K562 (cell line): ENCODE data around the gene TTC39A. TPM values are rescaled to one million over a fixed set of nuclear protein-coding genes. Genes with fewer than 3 reads are reported as not detected.

Experiments used
- ATAC-seq: fragments of 200-7000 bp; cut with Tn5 transposase; 3 replicates; pipeline ENCODE4 v1.9.1; 2020; ENCODE audit warnings: moderate library complexity
- BruUV-seq: library from RNA; stranded (reverse); fragments of 400-500 nt; replicated peaks from 2 replicates; lab custom pipeline; 2021; lab: Mats Ljungman, UMichigan
- CTCF ChIA-PET: fragments of 300-600 bp; formaldehyde crosslinking; extraction: SDS; loops from one replicate; lab custom pipeline; 2021; ENCODE audit warnings: low intra/inter-chr PET ratio; lab: Yijun Ruan, JAX
- POLR2A ChIA-PET: fragments of 300-600, 350-650 bp; sonication (Branson Sonifier 250); formaldehyde crosslinking; extraction: SDS; loops from one replicate; lab custom pipeline; 2021; ENCODE audit warnings: antibody characterized with exemption, inconsistent platforms; lab: Yijun Ruan, JAX
- DNase-seq, 4 experiments: peaks; one replicate each; pipeline versions ENCODE4 v3.0.0 to v3.0.0-alpha.2; 2011 to 2018; ENCODE audit warnings: low spot score in 3 of 4, mixed read lengths in 3 of 4; ENCODE audit errors: extremely low read depth in 1 of 4
- FAIRE-seq: peaks from 2 replicates; lab custom pipeline; 2011; peaks lifted over from hg19 to GRCh38; lab: Jason Lieb, UNC
- H2AFZ ChIP-seq: 2 replicates; pipeline ENCODE4 v1.6.0; 2011; ENCODE audit warnings: low read depth, low read length, control low read depth, inconsistent platforms
- H3K27ac ChIP-seq: fragments of 200-600 bp; 3 replicates; pipeline ENCODE4 v1.8.0; 2011; ENCODE audit warnings: low read depth, mild to moderate bottlenecking, control low read depth, inconsistent platforms, low read length, moderate library complexity, mixed read lengths; ENCODE audit errors: extremely low read depth
- H3K27me3 ChIP-seq, 2 experiments: fragments of 300-600 bp in 1 of 2; 2 replicates in 1 of 2; 3 replicates in 1 of 2; pipeline versions ENCODE4 v1.6.0 to v1.8.0; 2011; ENCODE audit warnings: inconsistent platforms in 2 of 2, low read length in 2 of 2, mild to moderate bottlenecking in 1 of 2, mixed read lengths in 1 of 2, moderate library complexity in 1 of 2; ENCODE audit not compliant: control insufficient read depth in 2 of 2, insufficient read depth in 2 of 2
- H3K36me3 ChIP-seq: fragments of 300-600 bp; 3 replicates; pipeline ENCODE4 v1.8.0; 2011; ENCODE audit warnings: mild to moderate bottlenecking, low read length, inconsistent platforms; ENCODE audit not compliant: control insufficient read depth, insufficient read depth
- H3K4me1 ChIP-seq, 2 experiments: fragments of 200-600 bp in 1 of 2; replicated peaks in 1 of 2; 2 replicates in 1 of 2; 3 replicates in 1 of 2; pipeline versions ENCODE4 v1.5.1 to v1.8.0; 2011; ENCODE audit warnings: inconsistent platforms in 2 of 2, low read length in 2 of 2, mild to moderate bottlenecking in 1 of 2, mixed read lengths in 1 of 2, moderate library complexity in 1 of 2; ENCODE audit not compliant: control insufficient read depth in 2 of 2, insufficient read depth in 2 of 2
- H3K4me2 ChIP-seq: 2 replicates; pipeline ENCODE4 v1.6.1; 2011; ENCODE audit warnings: low read length, control low read depth, inconsistent platforms, mixed read lengths; ENCODE audit not compliant: insufficient read depth
- H3K4me3 ChIP-seq: fragments of 200-600 bp; sonication (generic), shearing (Covaris generic); 2 replicates; pipeline ENCODE4 v1.5.1; 2016; ENCODE audit warnings: control low read depth, inconsistent platforms
- H3K79me2 ChIP-seq: fragments of 200-600 bp; 3 replicates; pipeline ENCODE4 v1.8.0; 2011; ENCODE audit warnings: low read length, inconsistent platforms; ENCODE audit not compliant: control insufficient read depth, insufficient read depth
- H3K9ac ChIP-seq, 2 experiments: 2 replicates each; pipeline versions ENCODE4 v1.6.0 to v1.6.1; 2011; ENCODE audit warnings: low read depth in 2 of 2, low read length in 2 of 2, control low read depth in 1 of 2, inconsistent platforms in 1 of 2, mild to moderate bottlenecking in 1 of 2, mixed read lengths in 1 of 2; ENCODE audit not compliant: insufficient read depth in 1 of 2
- H3K9me1 ChIP-seq: one replicate; pipeline ENCODE4 v1.6.0; 2011; ENCODE audit warnings: inconsistent platforms, mild to moderate bottlenecking, low read length, moderate library complexity; ENCODE audit not compliant: control insufficient read depth, insufficient read depth
- H3K9me3 ChIP-seq: replicated peaks from 2 replicates; pipeline ENCODE4 v1.5.1; 2011; ENCODE audit warnings: low read depth, low read length, inconsistent platforms; ENCODE audit not compliant: control insufficient read depth, insufficient read depth
- H4K20me1 ChIP-seq: replicated peaks from 2 replicates; pipeline ENCODE4 v1.6.1; 2011; ENCODE audit warnings: low read length, inconsistent platforms, mixed read lengths; ENCODE audit not compliant: control insufficient read depth, insufficient read depth
- BRF1 ChIP-seq: IDR thresholded peaks from 3 replicates; pipeline ENCODE4 v1.6.1; 2011; ENCODE audit warnings: borderline replicate concordance, mild to moderate bottlenecking; ENCODE audit not compliant: insufficient read length; ENCODE audit errors: extremely low read depth
- DIDO1 ChIP-seq: fragments of 450-650 bp; IDR thresholded peaks from 2 replicates; pipeline ENCODE4 v1.6.1; 2016; ENCODE audit warnings: low read depth, missing biosample characterization, missing genetic modification characterization
- ELF2 ChIP-seq: fragments of 250-450 bp; sonication (Bioruptor Pico); IDR thresholded peaks from 2 replicates; pipeline ENCODE4 v1.5.0; 2021; ENCODE audit warnings: mild to moderate bottlenecking
- FOXO4 ChIP-seq: fragments of 450-650 bp; formaldehyde crosslinking; IDR thresholded peaks from 2 replicates; pipeline ENCODE4 v1.4.0; 2020; ENCODE audit warnings: mild to moderate bottlenecking, moderate library complexity
- GTF2A2 ChIP-seq: IDR thresholded peaks from 2 replicates; pipeline ENCODE4 v1.6.1; 2016; ENCODE audit warnings: mild to moderate bottlenecking, missing genetic modification characterization, missing compliant biosample characterization
- HCFC1 ChIP-seq: IDR thresholded peaks from 2 replicates; pipeline ENCODE4 v1.6.1; 2012; ENCODE audit warnings: low read depth, low read length, improper control_type of control experiment
- HNRNPL ChIP-seq: fragments of 200-400 bp; formaldehyde crosslinking; IDR thresholded peaks from 2 replicates; pipeline ENCODE4 v1.6.1; 2017; ENCODE audit warnings: low read depth, mild to moderate bottlenecking, low read length
- KAT8 ChIP-seq: fragments of 450-650 bp; IDR thresholded peaks from 2 replicates; pipeline ENCODE4 v1.6.1; 2016; ENCODE audit warnings: low read depth, mild to moderate bottlenecking
- LARP7 ChIP-seq: fragments of 450-650 bp; IDR thresholded peaks from 2 replicates; pipeline ENCODE4 v1.6.1; 2016
- MXI1 ChIP-seq: IDR thresholded peaks from 2 replicates; pipeline ENCODE4 v1.6.1; 2011; ENCODE audit warnings: low read depth, mild to moderate bottlenecking, improper control_type of control experiment, low read length
- POLR2G ChIP-seq: fragments of 200-400 bp; formaldehyde crosslinking; IDR thresholded peaks from 2 replicates; pipeline ENCODE4 v1.6.1; 2017; ENCODE audit warnings: low read depth, mild to moderate bottlenecking, antibody characterized with exemption, low read length, moderate library complexity
- RFX1 ChIP-seq: fragments of 450-650 bp; IDR thresholded peaks from 2 replicates; pipeline ENCODE4 v1.6.1; 2016; ENCODE audit warnings: mild to moderate bottlenecking, moderate library complexity
- SETDB1 ChIP-seq: IDR thresholded peaks from one replicate; pipeline ENCODE4 v1.6.1; 2012; ENCODE audit warnings: low read length, control low read depth, inconsistent platforms
- SIX5 ChIP-seq, 2 experiments: IDR thresholded peaks; 2 replicates each; pipeline ENCODE4 v1.6.1; 2011; ENCODE audit warnings: low read length in 2 of 2, borderline replicate concordance in 1 of 2, low read depth in 1 of 2, mild to moderate bottlenecking in 1 of 2, moderate library complexity in 1 of 2; ENCODE audit not compliant: insufficient read depth in 1 of 2
- SREBF2 ChIP-seq: sonication (generic); formaldehyde crosslinking; IDR thresholded peaks from 2 replicates; pipeline ENCODE4 v1.4.0; 2020; ENCODE audit warnings: mild to moderate bottlenecking, missing genetic modification reagents
- TBL1XR1 ChIP-seq, 2 experiments: IDR thresholded peaks; 2 replicates each; pipeline ENCODE4 v1.6.1; 2012; ENCODE audit warnings: improper control_type of control experiment in 2 of 2, low read length in 2 of 2, mild to moderate bottlenecking in 1 of 2
- TCF3 ChIP-seq: sonication (generic); formaldehyde crosslinking; IDR thresholded peaks from 2 replicates; pipeline ENCODE4 v1.4.0; 2020; ENCODE audit warnings: mild to moderate bottlenecking, missing genetic modification reagents
- TEAD1 ChIP-seq, 2 experiments: fragments of 450-650 bp in 1 of 2; sonication (generic) in 1 of 2; formaldehyde crosslinking; IDR thresholded peaks; 2 replicates each; pipeline versions ENCODE4 v1.4.0 to v1.8.0; 2020 to 2022; ENCODE audit warnings: mild to moderate bottlenecking in 2 of 2, missing genetic modification reagents in 1 of 2
- ZNF592 ChIP-seq: fragments of 450-650 bp; IDR thresholded peaks from 2 replicates; pipeline ENCODE4 v1.6.1; 2017; ENCODE audit warnings: antibody characterized with exemption, mild to moderate bottlenecking
- WGBS: fragments of 100-300 bp; shearing (Covaris generic); methylation state at CpG from one replicate; pipeline ENCODE4 v1.1.6; 2016; ENCODE audit warnings: low coverage, mixed read lengths; ENCODE audit not compliant: insufficient coverage; ENCODE audit errors: missing lambda C conversion rate; 5-methylcytosine and 5-hydroxymethylcytosine counted together
- in situ Hi-C: fragments of 300-500 bp; cut with MboI; formaldehyde crosslinking; loops from 4 replicates; pipeline ENCODE4 v1.15.0; 2018; ENCODE audit warnings: inconsistent platforms, mixed read lengths
- intact Hi-C: fragments of 100-400 bp; cut with micrococcal nuclease; formaldehyde crosslinking; loops from 2 replicates; pipeline ENCODE4 v1.14.2; 2022
- polyA plus RNA-seq, 8 experiments: library from polyadenylated mRNA; depleted of rRNA in 4 of 8; stranded (reverse) in 5 of 8; unstranded in 3 of 8; fragments of >200 nt; fragmentation: Nextera tagmentation in 2 of 8; fragmentation: Illumina TruSeq in 1 of 8; extraction: Ambion mirVana in 2 of 8; extraction: Trizol in 1 of 8; gene quantifications; 2 replicates each; pipeline versions ENCODE4 v1.2.1 to v1.2.3, GENCODE V29; 2011 to 2014; ENCODE audit warnings: inconsistent platforms in 1 of 8, missing spikeins in 1 of 8
- total RNA-seq, 7 experiments: library from RNA; depleted of rRNA in 6 of 7; stranded (reverse); fragments of >200 nt in 6 of 7; fragmentation: Illumina TruSeq in 2 of 7; extraction: Trizol in 2 of 7; gene quantifications; 2 replicates each; pipeline versions ENCODE4 v1.2.1 to v1.2.3, GENCODE V29; 2011 to 2021; ENCODE audit warnings: low replicate concordance in 1 of 7

The TTC39A gene
- total and polyA plus RNA-seq, 9 of the 15 experiments (the other 6 are each of a cell fraction or from before 2014, with no cell fraction given): 0.18 to 0.82 (median 0.35) TPM

- ATAC-seq (no peak; the same call in 1 of the 3 replicates), FAIRE-seq (no peak), DNase-seq (peak in 2 of 4 experiments; percentile 61 to 65)
- 87% methylated on average over 2 of the region's 2 CpGs for WGBS
- ChIA-PET CTCF (interaction anchor here (0.5 kb wide), 1 partner anchor 388 kb away, joined by 3 read pairs; no protein-coding TSS in a partner anchor), POLR2A (interaction anchor here (0.5 kb wide), 1 partner anchor 41 kb away, joined by 3 read pairs; no protein-coding TSS in a partner anchor)
- Histone ChIP-seq H3K27me3 (no peaks in the 10 kb centered on the region), H4K20me1 (no peaks in the 10 kb centered on the region), H3K4me3 (no peak overlapping the region), H3K4me1 (peaks cover 26 to 43% of the 10 kb centered on the region in 2 experiments), H3K27ac (no peak overlapping the region), H3K36me3 (no peaks in the 10 kb centered on the region), H3K79me2 (no peaks in the 10 kb centered on the region), H3K4me2 (no peak overlapping the region), H2AFZ (peak overlapping the region; percentile 75), H3K9me3 (no peaks in the 10 kb centered on the region), H3K9ac (peak overlapping the region in 1 of 2 experiments; percentile 6; a peak in 2 of 4 replicates), H3K9me1 (no peaks in the 10 kb centered on the region)
- intact Hi-C loops (no loop called here), in situ Hi-C loops (no loop called here)
- BruUV-seq: no TSS peak
- TF ChIP-seq POLR2G: no peak
- no peak for TF ChIP-seq DIDO1 (tag)
- TF ChIP-seq SETDB1: no peak
- TF ChIP-seq HNRNPL: no peak
- no peak for TF ChIP-seq TCF3 (CRISPR knock-in tag)
- no peak for TF ChIP-seq MXI1
- no peak for TF ChIP-seq KAT8
- TF ChIP-seq TEAD1 (CRISPR knock-in tag; IDR thresholded peaks at IDR 0.05): no peak
- TF ChIP-seq HCFC1: no peak
- no peak for TF ChIP-seq ELF2
- TF ChIP-seq SREBF2: no peak
- TF ChIP-seq LARP7: no peak
- TF ChIP-seq BRF1: no peak
- no peak for TF ChIP-seq GTF2A2 (tag)
- no peak for TF ChIP-seq RFX1
- no peak for TF ChIP-seq FOXO4
- TF ChIP-seq ZNF592: no peak
- no peak for TF ChIP-seq SIX5 (IDR thresholded peaks at IDR 0.05; ENCODE audit: borderline replicate concordance in 1 of 2, insufficient read depth in 1 of 2, low read depth in 1 of 2, low read length in 2 of 2)
- no peak for TF ChIP-seq TBL1XR1 (IDR thresholded peaks at IDR 0.05; ENCODE audit: low read length in 2 of 2)
Observed at GRCh38 chr1:51321924-51322280, 8.5 kb downstream of the TTC39A start.
